ENCODE results near the gene NSF. TPM values are rescaled to one million over a fixed set of nuclear protein-coding genes. Genes with fewer than 3 reads are reported as not detected.

Gene NSF
- total RNA-seq, 4 donors from 2014 or later, result 28.9 to 61.9 (median 45.7) TPM

- no peak for TF ChIP-seq POLR2A (IDR thresholded peaks at IDR 0.05)
- TF ChIP-seq CTCF (IDR thresholded peaks at IDR 0.05), result no peak
- Histone ChIP-seq H3K4me1 (no peaks in the 10 kb centered on the region), H3K36me3 (no peaks in the 10 kb centered on the region), H3K27me3 (no peaks in the 10 kb centered on the region), H3K9me3 (no peaks in the 10 kb centered on the region), H3K27ac (no peak overlapping the region), H3K4me3 (replicated peaks in 1 of 3) (no peak overlapping the region)
- DNase-seq, result no peak
- intact Hi-C loops (cut with DNase I), result no loop called here
- WGBS, 2 donors, result 75 to 90% methylated on average over 7 of the region's 7 CpGs
These were observed 212.3 kb downstream of the NSF start for GRCh38 chr17:46802800-46803199.

- H3K36me3 ChIP-seq, result no peaks in the 10 kb centered on the region
- WGBS, 2 donors, result 90 to 95% methylated on average over 3 to 5 of the region's 5 CpGs
- no peaks in the 10 kb centered on the region for H3K4me1 ChIP-seq
- intact Hi-C loops (cut with DNase I), result no loop called here
- H3K4me3 ChIP-seq (replicated peaks in 1 of 3), result no peak overlapping the region
- DNase-seq, result no peak
- H3K9me3 ChIP-seq, result no peaks in the 10 kb centered on the region
- no peak for TF ChIP-seq CTCF (IDR thresholded peaks at IDR 0.05)
- no peak overlapping the region for H3K27ac ChIP-seq
- H3K27me3 ChIP-seq, result no peaks in the 10 kb centered on the region
These were observed 213.1 kb downstream of the NSF start for GRCh38 chr17:46803544-46803943.

GRCh38 chr17:46805771-46806170 lies 215.3 kb downstream of the NSF start:
- WGBS, 2 donors, result 92 to 95% methylated on average over 6 of the region's 6 CpGs
- no peaks in the 10 kb centered on the region for H3K36me3 ChIP-seq
- intact Hi-C loops (cut with DNase I), result no loop called here

More at GRCh38 chr17:46805771-46806170, 215.3 kb downstream of the NSF start:
- H3K27me3 ChIP-seq, result no peaks in the 10 kb centered on the region
- no peak overlapping the region for H3K4me3 ChIP-seq (replicated peaks in 1 of 3)
- no peaks in the 10 kb centered on the region for H3K9me3 ChIP-seq
- H3K4me1 ChIP-seq, result no peaks in the 10 kb centered on the region
- no peak overlapping the region for H3K27ac ChIP-seq
- DNase-seq, result no peak
- TF ChIP-seq CTCF (IDR thresholded peaks at IDR 0.05), result no peak
- TF ChIP-seq POLR2A (IDR thresholded peaks at IDR 0.05), result no peak

Other genes starting within 250 kb of the NSF start
- gene ARL17B, start 228.9 kb upstream of the NSF start, total RNA-seq, result 10 to 100 TPM; 13.7 to 55.9 (median 31.0) TPM
- 10 to 100 TPM in 3 of 4 donors, 1 to 10 TPM in 1; 9.4 to 17.6 (median 16.0) TPM for gene LRRC37A2, start 78.2 kb upstream of the NSF start, total RNA-seq
- 10 to 100 TPM; 17.3 to 31.6 (median 27.6) TPM for gene ARL17A, start 11.0 kb upstream of the NSF start, total RNA-seq
- gene WNT3, start 228.0 kb downstream of the NSF start, total RNA-seq, result 1 to 10 TPM in 1 of 4 donors, under 1 TPM in 3; 0.68 to 2.4 (median 0.82) TPM